Measurements from ENCODE around the gene LTO1. TPM values are rescaled to one million over a fixed set of nuclear protein-coding genes. Genes with fewer than 3 reads are reported as not detected.

Gene LTO1
- total RNA-seq, 1 experiment from 2014 or later = 37.5 TPM

DNA sequence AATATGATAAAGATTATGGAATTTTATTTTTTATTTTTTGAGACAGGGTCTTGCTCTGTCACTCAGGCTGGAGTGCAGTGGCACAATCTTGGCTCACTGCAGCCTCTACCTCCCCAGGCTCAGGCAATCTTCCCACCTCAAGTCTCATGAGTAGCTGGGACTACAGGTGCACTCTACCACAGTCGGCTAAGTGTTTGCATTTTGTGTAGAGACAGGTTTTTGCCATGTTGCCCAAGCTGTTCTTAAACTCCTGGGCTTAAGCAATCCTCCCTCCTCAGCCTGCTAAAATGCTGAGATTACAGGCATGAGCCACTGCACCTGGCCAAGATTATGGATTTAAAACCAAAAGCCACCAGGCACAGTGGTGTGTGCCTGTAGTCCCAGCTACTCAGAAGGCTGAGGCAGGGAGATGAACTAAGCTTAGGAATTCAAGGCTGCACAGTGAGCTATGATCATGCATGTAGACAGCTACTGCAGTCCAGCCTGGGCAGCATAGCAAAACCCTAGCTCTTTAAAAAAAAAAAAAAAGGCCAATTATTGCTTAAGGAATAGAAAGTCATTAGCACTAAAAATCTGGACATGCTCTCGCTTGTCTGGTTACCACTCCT, 54.4 kb downstream of the LTO1 start:
- intact Hi-C loops (cut with micrococcal nuclease) = no loop called here
- DNase-seq (no peak), ATAC-seq (no peak)
- H3K9ac ChIP-seq (ENCODE audit: low read length) = no peak overlapping the region
- H3K4me3 ChIP-seq (ENCODE audit: low read length) = no peak overlapping the region
- no TSS peak for BruUV-seq (replicated peaks)
- no peak overlapping the region for H3K27ac ChIP-seq (ENCODE audit: low read length)
- CTCF ChIA-PET = interaction anchor here (0.6 kb wide), 1 partner anchor 177 kb away, joined by 3 read pairs; no protein-coding TSS in a partner anchor
- H2AFZ ChIP-seq (ENCODE audit: low read length) = no peak overlapping the region
- TF ChIP-seq, protein P1, sequence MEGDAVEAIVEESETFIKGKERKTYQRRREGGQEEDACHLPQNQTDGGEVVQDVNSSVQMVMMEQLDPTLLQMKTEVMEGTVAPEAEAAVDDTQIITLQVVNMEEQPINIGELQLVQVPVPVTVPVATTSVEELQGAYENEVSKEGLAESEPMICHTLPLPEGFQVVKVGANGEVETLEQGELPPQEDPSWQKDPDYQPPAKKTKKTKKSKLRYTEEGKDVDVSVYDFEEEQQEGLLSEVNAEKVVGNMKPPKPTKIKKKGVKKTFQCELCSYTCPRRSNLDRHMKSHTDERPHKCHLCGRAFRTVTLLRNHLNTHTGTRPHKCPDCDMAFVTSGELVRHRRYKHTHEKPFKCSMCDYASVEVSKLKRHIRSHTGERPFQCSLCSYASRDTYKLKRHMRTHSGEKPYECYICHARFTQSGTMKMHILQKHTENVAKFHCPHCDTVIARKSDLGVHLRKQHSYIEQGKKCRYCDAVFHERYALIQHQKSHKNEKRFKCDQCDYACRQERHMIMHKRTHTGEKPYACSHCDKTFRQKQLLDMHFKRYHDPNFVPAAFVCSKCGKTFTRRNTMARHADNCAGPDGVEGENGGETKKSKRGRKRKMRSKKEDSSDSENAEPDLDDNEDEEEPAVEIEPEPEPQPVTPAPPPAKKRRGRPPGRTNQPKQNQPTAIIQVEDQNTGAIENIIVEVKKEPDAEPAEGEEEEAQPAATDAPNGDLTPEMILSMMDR (conservative IDR thresholded peaks at IDR 0.05; ENCODE audit: low read depth, low read length) = no peak
- TF ChIP-seq EZH2phosphoT487 (IDR thresholded peaks at IDR 0.05; ENCODE audit: borderline replicate concordance, low read length) = no peak
- TF ChIP-seq EZH2 (IDR thresholded peaks at IDR 0.05; ENCODE audit: low read length, unreplicated experiment) = no peak
- no peaks in the 10 kb centered on the region for H3K36me3 ChIP-seq (ENCODE audit: low read depth, low read length)
- no peaks in the 10 kb centered on the region for H3K9me2 ChIP-seq (replicated peaks; ENCODE audit: low read length)
- no peak overlapping the region for H3K4me2 ChIP-seq (ENCODE audit: low read length)
- H3F3A ChIP-seq (ENCODE audit: low read length, unreplicated experiment) = no peaks in the 10 kb centered on the region
- no peaks in the 10 kb centered on the region for H4K20me1 ChIP-seq (ENCODE audit: low read length)
- no peaks in the 10 kb centered on the region for H3K79me2 ChIP-seq (ENCODE audit: low read length)
- POLR2A ChIA-PET (ENCODE audit: unreplicated experiment) = interaction anchor here (0.6 kb wide), 1 partner anchor 35 kb away, joined by 10 read pairs; no protein-coding TSS in a partner anchor
- no peaks in the 10 kb centered on the region for H3K9me3 ChIP-seq (ENCODE audit: low read length)
- no peaks in the 10 kb centered on the region for H3K27me3 ChIP-seq (ENCODE audit: low read length)
- no peaks in the 10 kb centered on the region for H3K4me1 ChIP-seq (ENCODE audit: insufficient read depth, low read length)

DNA sequence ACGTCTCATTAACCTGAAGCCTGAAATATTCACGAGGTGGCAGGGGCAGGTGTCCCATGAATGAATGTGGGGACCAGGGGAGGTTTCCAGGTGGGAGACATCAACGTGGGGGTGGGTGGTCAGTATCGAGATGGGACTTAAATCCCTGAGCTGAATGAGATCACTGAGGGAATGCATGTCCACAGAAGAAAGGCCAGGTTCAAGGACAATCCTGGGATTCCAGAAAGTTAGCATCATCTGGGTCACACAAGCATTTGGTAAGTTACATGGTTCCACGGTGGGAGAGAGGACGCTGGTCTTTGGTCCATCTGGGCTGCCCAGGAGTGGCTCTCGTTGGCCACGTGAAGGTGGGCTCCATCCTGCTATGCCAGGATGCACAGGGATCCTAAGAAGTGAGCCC, 56.9 kb downstream of the LTO1 start:
- ChIA-PET CTCF (no interaction called here), POLR2A (ENCODE audit: unreplicated experiment) (no interaction called here)
- Histone ChIP-seq H3K4me1 (ENCODE audit: insufficient read depth, low read length) (no peaks in the 10 kb centered on the region), H3K79me2 (ENCODE audit: low read length) (no peaks in the 10 kb centered on the region), H2AFZ (ENCODE audit: low read length) (no peak overlapping the region), H3K9me2 (replicated peaks; ENCODE audit: low read length) (no peaks in the 10 kb centered on the region), H3K4me3 (ENCODE audit: low read length) (no peak overlapping the region), H3K9ac (ENCODE audit: low read length) (no peak overlapping the region), H3K36me3 (ENCODE audit: low read depth, low read length) (no peaks in the 10 kb centered on the region), H3K4me2 (ENCODE audit: low read length) (no peak overlapping the region), H3F3A (ENCODE audit: low read length, unreplicated experiment) (no peaks in the 10 kb centered on the region), H4K20me1 (ENCODE audit: low read length) (no peaks in the 10 kb centered on the region), H3K9me3 (ENCODE audit: low read length) (no peaks in the 10 kb centered on the region), H3K27ac (ENCODE audit: low read length) (no peak overlapping the region), H3K27me3 (ENCODE audit: low read length) (no peaks in the 10 kb centered on the region)
- DNase-seq (no peak), ATAC-seq (no peak)
- no peak for TF ChIP-seq EZH2phosphoT487 (IDR thresholded peaks at IDR 0.05; ENCODE audit: borderline replicate concordance, low read length)
- TF ChIP-seq, protein P1 (conservative IDR thresholded peaks at IDR 0.05; ENCODE audit: low read depth, low read length) = no peak
- intact Hi-C loops (cut with micrococcal nuclease) = no loop called here
- no TSS peak for BruUV-seq (replicated peaks)

DNA sequence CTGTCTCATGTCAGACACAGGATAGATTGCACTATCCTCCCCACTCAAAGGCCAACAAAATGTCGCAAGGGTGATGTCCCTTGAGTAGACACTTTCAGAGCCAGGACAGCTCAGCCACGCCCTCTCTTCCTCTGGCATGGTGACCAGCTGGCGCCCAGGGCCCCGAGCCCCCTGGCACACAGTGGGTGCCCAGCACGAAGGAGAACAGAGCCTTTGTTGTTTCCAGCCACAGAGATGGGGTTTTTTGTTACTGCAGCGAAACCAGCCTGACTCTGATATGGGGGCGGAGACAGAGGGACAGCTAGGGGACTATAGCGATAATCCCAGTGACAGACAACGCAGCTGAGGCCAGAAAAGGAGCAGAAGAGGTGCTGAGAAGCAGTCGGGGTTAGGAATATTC, 57.5 kb downstream of the LTO1 start:
- intact Hi-C loops (cut with micrococcal nuclease) = no loop called here
- CTCF ChIA-PET = no interaction called here
- H3K36me3 ChIP-seq (ENCODE audit: low read depth, low read length) = no peaks in the 10 kb centered on the region

More for the DNA sequence above, 57.5 kb downstream of the LTO1 start:
- Histone ChIP-seq H3K27ac (ENCODE audit: low read length) (no peak overlapping the region), H3K9me3 (ENCODE audit: low read length) (no peaks in the 10 kb centered on the region), H4K20me1 (ENCODE audit: low read length) (no peaks in the 10 kb centered on the region), H2AFZ (ENCODE audit: low read length) (no peak overlapping the region), H3K9me2 (replicated peaks; ENCODE audit: low read length) (no peaks in the 10 kb centered on the region), H3K4me2 (ENCODE audit: low read length) (no peak overlapping the region), H3F3A (ENCODE audit: low read length, unreplicated experiment) (no peaks in the 10 kb centered on the region), H3K79me2 (ENCODE audit: low read length) (no peaks in the 10 kb centered on the region), H3K4me1 (ENCODE audit: insufficient read depth, low read length) (no peaks in the 10 kb centered on the region), H3K27me3 (ENCODE audit: low read length) (no peaks in the 10 kb centered on the region), H3K9ac (ENCODE audit: low read length) (no peak overlapping the region), H3K4me3 (ENCODE audit: low read length) (no peak overlapping the region)
- no TSS peak for BruUV-seq (replicated peaks)
- POLR2A ChIA-PET (ENCODE audit: unreplicated experiment) = no interaction called here
- no peak for TF ChIP-seq EZH2phosphoT487 (IDR thresholded peaks at IDR 0.05; ENCODE audit: borderline replicate concordance, low read length)
- TF ChIP-seq EZH2 (IDR thresholded peaks at IDR 0.05; ENCODE audit: low read length, unreplicated experiment) = no peak
- TF ChIP-seq, protein P1 (conservative IDR thresholded peaks at IDR 0.05; ENCODE audit: low read depth, low read length) = no peak
- no peak for ATAC-seq
- no peak for DNase-seq

Measured in PC-3 (cell line).